ENCODE results near the gene LRRC58. TPM values are rescaled to one million over a fixed set of nuclear protein-coding genes. Genes with fewer than 3 reads are reported as not detected.

The LRRC58 gene
- total and polyA plus RNA-seq, 2 of the 13 experiments (the other 11 are each of a cell fraction or from before 2014, with no cell fraction given) = 9.7 to 17.3 TPM

DNA sequence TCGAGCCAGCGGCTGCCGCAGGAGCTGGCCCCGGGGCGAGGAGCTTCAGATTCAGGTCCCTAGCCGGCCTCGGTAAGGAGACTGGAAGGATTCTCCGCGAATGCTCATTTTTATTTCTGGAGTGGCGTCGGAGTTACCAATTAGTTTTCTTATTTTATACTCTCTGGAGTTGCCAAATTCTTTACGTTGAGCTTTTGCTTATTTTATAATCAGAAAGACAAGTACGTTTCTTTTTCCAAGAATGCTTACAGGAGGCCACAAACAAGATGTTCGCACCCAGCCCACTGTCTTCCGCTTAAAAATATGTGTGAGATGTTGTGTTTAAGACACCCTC is 63.7 kb downstream of the LRRC58 start:
- TF ChIP-seq TMF1 (CRISPR knock-in tag; IDR thresholded peaks at IDR 0.05; ENCODE audit: low read depth) (no peak), ZSCAN29 (CRISPR knock-in tag; conservative IDR thresholded peaks at IDR 0.05) (no peak), STAG1 (CRISPR knock-in tag; IDR thresholded peaks at IDR 0.05) (no peak), YY1 (IDR thresholded peaks at IDR 0.05; ENCODE audit: insufficient read depth, insufficient replicate concordance, low read depth, low read length) (no peak), POGZ (CRISPR knock-in tag; IDR thresholded peaks at IDR 0.05) (no peak), SMARCC2 (IDR thresholded peaks at IDR 0.05) (no peak)
- TF ChIP-seq, protein P1, sequence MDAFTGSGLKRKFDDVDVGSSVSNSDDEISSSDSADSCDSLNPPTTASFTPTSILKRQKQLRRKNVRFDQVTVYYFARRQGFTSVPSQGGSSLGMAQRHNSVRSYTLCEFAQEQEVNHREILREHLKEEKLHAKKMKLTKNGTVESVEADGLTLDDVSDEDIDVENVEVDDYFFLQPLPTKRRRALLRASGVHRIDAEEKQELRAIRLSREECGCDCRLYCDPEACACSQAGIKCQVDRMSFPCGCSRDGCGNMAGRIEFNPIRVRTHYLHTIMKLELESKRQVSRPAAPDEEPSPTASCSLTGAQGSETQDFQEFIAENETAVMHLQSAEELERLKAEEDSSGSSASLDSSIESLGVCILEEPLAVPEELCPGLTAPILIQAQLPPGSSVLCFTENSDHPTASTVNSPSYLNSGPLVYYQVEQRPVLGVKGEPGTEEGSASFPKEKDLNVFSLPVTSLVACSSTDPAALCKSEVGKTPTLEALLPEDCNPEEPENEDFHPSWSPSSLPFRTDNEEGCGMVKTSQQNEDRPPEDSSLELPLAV (CRISPR knock-in tag; conservative IDR thresholded peaks at IDR 0.05; ENCODE audit: low read depth) = no peak
- Histone ChIP-seq H3K4me2 (ENCODE audit: low read depth, low read length) (no peak overlapping the region), H3K79me2 (ENCODE audit: insufficient read depth, low read length) (no peaks in the 10 kb centered on the region), H3K36me3 (replicated peaks in 1 of 2; ENCODE audit: control insufficient read depth in 1 of 2, insufficient read depth in 2 of 2, low read length in 2 of 2) (no peaks in the 10 kb centered on the region), H3K27me3 (ENCODE audit: control insufficient read depth in 1 of 2, insufficient read depth in 2 of 2, low read length in 2 of 2) (peaks cover 3 to 44% of the 10 kb centered on the region in 2 experiments), H4K20me1 (ENCODE audit: insufficient read depth, low read length) (no peaks in the 10 kb centered on the region), H3K4me1 (ENCODE audit: insufficient read depth, low read length) (no peaks in the 10 kb centered on the region), H3K27ac (ENCODE audit: extremely low read length, insufficient read depth, low read length) (no peak overlapping the region), H2AFZ (ENCODE audit: low read length) (no peak overlapping the region), H3K4me3 (replicated peaks in 1 of 3; ENCODE audit: insufficient read depth in 1 of 3, low read depth in 2 of 3, low read length in 3 of 3) (no peak overlapping the region), H3K9ac (ENCODE audit: insufficient read depth, low read depth, low read length) (no peak overlapping the region), H3K9me3 (ENCODE audit: low read length) (no peaks in the 10 kb centered on the region)
- POLR2A ChIA-PET = no interaction called here
- intact Hi-C loops (cut with micrococcal nuclease; ENCODE audit: unreplicated experiment) (no loop called here), in situ Hi-C loops (cut with HindIII; ENCODE audit: extremely low pct_ligation_motif_present, low pct_unique_long_range_greater_than_20kb) (no loop called here)
- CTCF ChIA-PET (ENCODE audit: low intra/inter-chr PET ratio, low total read pairs) = no interaction called here
- FAIRE-seq = no peak
- DNase-seq (ENCODE audit: low spot score) = no peak
- WGBS (ENCODE audit: low lambda C conversion rate) = 64% methylated on average over 15 of the region's 15 CpGs
- no TSS peak for BruUV-seq (replicated peaks)
- ATAC-seq = no peak

All from HepG2 (cell line).